MCF 10A (cell line): Measurements from ENCODE around the gene HS2ST1. TPM values are rescaled to one million over a fixed set of nuclear protein-coding genes. Genes with fewer than 3 reads are reported as not detected.

ENCODE experiments used
- BruUV-seq: library from RNA; stranded (reverse); fragments of 400-500 nt; replicated peaks from 2 replicates; lab custom pipeline; 2021; lab: Mats Ljungman, UMichigan
- CTCF ChIA-PET: fragments of 300-600 bp; sonication (Branson Sonifier 250); formaldehyde crosslinking; extraction: SDS; loops from one replicate; lab custom pipeline; 2021; ENCODE audit warnings: antibody characterized with exemption, inconsistent platforms; lab: Yijun Ruan, JAX
- POLR2A ChIA-PET: fragments of 300-600, 350-650 bp; sonication (Branson Sonifier 250); formaldehyde crosslinking; extraction: SDS; loops from one replicate; lab custom pipeline; 2020; ENCODE audit warnings: antibody characterized with exemption, inconsistent platforms; lab: Yijun Ruan, JAX
- DNase-seq: peaks from one replicate; pipeline ENCODE4 v3.0.0-alpha.2; 2018; ENCODE audit not compliant: unreplicated experiment
- H3K27ac Mint-ChIP-seq: one replicate; pipeline ENCODE4 v1.8.0; 2022; ENCODE audit warnings: mild to moderate bottlenecking, low read depth, mixed read lengths; ENCODE audit not compliant: unreplicated experiment
- H3K27me3 Mint-ChIP-seq: one replicate; pipeline ENCODE4 v1.8.0; 2022; ENCODE audit warnings: mixed read lengths; ENCODE audit not compliant: insufficient read depth, unreplicated experiment
- H3K36me3 Mint-ChIP-seq: one replicate; pipeline ENCODE4 v1.8.0; 2022; ENCODE audit warnings: mild to moderate bottlenecking, moderate library complexity, mixed read lengths; ENCODE audit not compliant: insufficient read depth, unreplicated experiment
- H3K4me1 Mint-ChIP-seq: one replicate; pipeline ENCODE4 v1.8.0; 2022; ENCODE audit warnings: mixed read lengths; ENCODE audit not compliant: insufficient read depth, unreplicated experiment
- H3K4me3 Mint-ChIP-seq: one replicate; pipeline ENCODE4 v1.8.0; 2022; ENCODE audit warnings: mild to moderate bottlenecking, moderate library complexity, mixed read lengths; ENCODE audit not compliant: unreplicated experiment
- H3K9me3 Mint-ChIP-seq: one replicate; pipeline ENCODE4 v1.8.0; 2022; ENCODE audit warnings: mixed read lengths; ENCODE audit not compliant: unreplicated experiment
- intact Hi-C: fragments of 100-400 bp; cut with micrococcal nuclease; formaldehyde crosslinking; loops from 2 replicates; pipeline ENCODE4 v1.14.1; 2022
- total RNA-seq: library from RNA; stranded (reverse); gene quantifications from 2 replicates; pipeline ENCODE4 v1.2.3, GENCODE V29; 2022
- TF ChIP-seq, protein P1 (sequence below): fragments of 200-600 bp; IDR thresholded peaks from one replicate; pipeline ENCODE4 v1.8.0; 2022; ENCODE audit warnings: antibody characterized with exemption, mild to moderate bottlenecking; ENCODE audit not compliant: unreplicated experiment

Gene HS2ST1
- total RNA-seq, 1 experiment from 2014 or later, result 20.4 TPM

GRCh38 chr1:87053446-87053845 is 139.0 kb downstream of the HS2ST1 start:
- TF ChIP-seq, protein P1, sequence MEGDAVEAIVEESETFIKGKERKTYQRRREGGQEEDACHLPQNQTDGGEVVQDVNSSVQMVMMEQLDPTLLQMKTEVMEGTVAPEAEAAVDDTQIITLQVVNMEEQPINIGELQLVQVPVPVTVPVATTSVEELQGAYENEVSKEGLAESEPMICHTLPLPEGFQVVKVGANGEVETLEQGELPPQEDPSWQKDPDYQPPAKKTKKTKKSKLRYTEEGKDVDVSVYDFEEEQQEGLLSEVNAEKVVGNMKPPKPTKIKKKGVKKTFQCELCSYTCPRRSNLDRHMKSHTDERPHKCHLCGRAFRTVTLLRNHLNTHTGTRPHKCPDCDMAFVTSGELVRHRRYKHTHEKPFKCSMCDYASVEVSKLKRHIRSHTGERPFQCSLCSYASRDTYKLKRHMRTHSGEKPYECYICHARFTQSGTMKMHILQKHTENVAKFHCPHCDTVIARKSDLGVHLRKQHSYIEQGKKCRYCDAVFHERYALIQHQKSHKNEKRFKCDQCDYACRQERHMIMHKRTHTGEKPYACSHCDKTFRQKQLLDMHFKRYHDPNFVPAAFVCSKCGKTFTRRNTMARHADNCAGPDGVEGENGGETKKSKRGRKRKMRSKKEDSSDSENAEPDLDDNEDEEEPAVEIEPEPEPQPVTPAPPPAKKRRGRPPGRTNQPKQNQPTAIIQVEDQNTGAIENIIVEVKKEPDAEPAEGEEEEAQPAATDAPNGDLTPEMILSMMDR, result no peak
- no peak overlapping the region for H3K27ac Mint-ChIP-seq
- H3K4me1 Mint-ChIP-seq, result no peaks in the 10 kb centered on the region
- no peak for DNase-seq
- ChIA-PET CTCF (interaction anchor here (0.6 kb wide), 1 partner anchor 41 kb away, joined by 3 read pairs; no protein-coding TSS in a partner anchor), POLR2A (interaction anchor here (0.8 kb wide), 1 partner anchor 13 kb away, joined by 3 read pairs; no protein-coding TSS in a partner anchor)
- no peak overlapping the region for H3K4me3 Mint-ChIP-seq
- no peaks in the 10 kb centered on the region for H3K36me3 Mint-ChIP-seq
- H3K9me3 Mint-ChIP-seq, result peaks cover 8% of the 10 kb centered on the region
- no TSS peak for BruUV-seq
- no peaks in the 10 kb centered on the region for H3K27me3 Mint-ChIP-seq
- intact Hi-C loops, result no loop called here

- no peak for DNase-seq
- ChIA-PET CTCF (no interaction called here), POLR2A (no interaction called here)
- H3K36me3 Mint-ChIP-seq, result no peaks in the 10 kb centered on the region
- peaks cover 5% of the 10 kb centered on the region for H3K4me1 Mint-ChIP-seq
- H3K27ac Mint-ChIP-seq, result no peak overlapping the region
- intact Hi-C loops, result no loop called here
- TF ChIP-seq, protein P1, result no peak
- H3K9me3 Mint-ChIP-seq, result peaks cover 8% of the 10 kb centered on the region
- no TSS peak for BruUV-seq
- H3K4me3 Mint-ChIP-seq, result no peak overlapping the region
- H3K27me3 Mint-ChIP-seq, result no peaks in the 10 kb centered on the region
These were observed 142.5 kb downstream of the HS2ST1 start for GRCh38 chr1:87056974-87057373.

DNA sequence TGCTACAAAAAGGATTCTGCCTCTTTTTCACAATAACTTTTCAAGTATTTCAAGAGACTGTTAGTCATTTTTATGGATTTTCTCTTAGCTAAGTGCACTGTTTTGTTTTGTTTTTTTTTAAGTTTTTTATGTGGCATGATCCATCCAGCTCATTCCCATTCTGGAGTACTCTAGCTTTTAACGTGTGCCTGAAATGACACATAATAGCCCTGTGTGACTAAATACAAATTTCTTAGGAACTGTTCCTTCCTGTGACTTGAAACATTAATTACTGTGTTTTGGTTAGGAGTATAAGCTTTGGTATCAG is 143.9 kb downstream of the HS2ST1 start:
- BruUV-seq, result no TSS peak
- peaks cover 6% of the 10 kb centered on the region for H3K36me3 Mint-ChIP-seq
- H3K4me3 Mint-ChIP-seq, result no peak overlapping the region
- H3K4me1 Mint-ChIP-seq, result peaks cover 14% of the 10 kb centered on the region
- DNase-seq, result no peak
- ChIA-PET CTCF (interaction anchor here (0.8 kb wide), 1 partner anchor 26 kb away, joined by 3 read pairs; no protein-coding TSS in a partner anchor), POLR2A (interaction anchor here (0.7 kb wide), 1 partner anchor 28 kb away, joined by 3 read pairs; no protein-coding TSS in a partner anchor)
- peaks cover 14% of the 10 kb centered on the region for H3K9me3 Mint-ChIP-seq
- TF ChIP-seq, protein P1, result no peak
- no peak overlapping the region for H3K27ac Mint-ChIP-seq
- H3K27me3 Mint-ChIP-seq, result no peaks in the 10 kb centered on the region
- intact Hi-C loops, result no loop called here

DNA sequence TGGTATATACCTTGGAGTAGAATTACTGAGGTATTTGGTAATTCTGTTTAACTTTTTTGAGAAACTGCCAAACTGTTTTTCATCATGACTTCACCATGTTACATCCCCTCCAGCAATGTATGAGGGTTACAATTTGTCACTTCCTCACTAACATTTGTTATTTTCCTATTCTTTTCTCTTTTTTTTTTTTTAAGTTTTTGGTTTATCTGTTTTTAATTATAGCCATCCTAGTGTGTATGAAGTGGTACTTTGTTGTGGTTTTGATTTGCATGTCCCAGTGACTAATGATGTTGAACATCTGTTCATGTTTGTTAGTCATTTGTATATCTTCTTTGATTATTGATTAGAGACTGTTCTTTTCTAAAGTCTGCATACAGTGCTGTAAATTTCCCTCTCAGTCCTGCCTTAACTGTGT is 147.3 kb downstream of the HS2ST1 start:
- no TSS peak for BruUV-seq
- Mint-ChIP-seq H3K9me3 (peaks cover 9% of the 10 kb centered on the region), H3K27me3 (no peaks in the 10 kb centered on the region), H3K4me3 (no peak overlapping the region), H3K27ac (no peak overlapping the region), H3K4me1 (peaks cover 14% of the 10 kb centered on the region), H3K36me3 (peaks cover 7% of the 10 kb centered on the region)
- intact Hi-C loops, result no loop called here
- ChIA-PET POLR2A (no interaction called here), CTCF (no interaction called here)
- TF ChIP-seq, protein P1, result no peak
- DNase-seq, result peak; percentile 40
